Stimulated activated CD4-positive, alpha-beta T cell treated with anti-CD3 and anti-CD28 coated beads, Interleukin-1b, Interleukin-23, amount 100 ng/mL, for 24 hours (primary cell): ENCODE data around the gene PPP1R13B.
"Not testable (repeated sequence)": the region's sequence is repeated elsewhere in the genome, so short reads cannot be mapped to it uniquely, and the experiment has no call there.

Experiments
- DNase-seq, 4 experiments: peaks; one replicate each; pipeline ENCODE4 v3.0.0-alpha.2; 2020; ENCODE audit warnings: low read depth in 4 of 4, low spot score in 1 of 4

The PPP1R13B gene

GRCh38 chr14:103859416-103860202 is 12.2 kb upstream of the PPP1R13B start:
- DNase-seq: no peak

- no peak for DNase-seq
Measured at GRCh38 chr14:103858063-103858781, 10.8 kb upstream of the PPP1R13B start.

GRCh38 chr14:103857256-103857655 is 9.9 kb upstream of the PPP1R13B start:
- DNase-seq: no peak

- DNase-seq: no peak
Measured at GRCh38 chr14:103856607-103857006, 9.2 kb upstream of the PPP1R13B start.

- no peak for DNase-seq
Measured at GRCh38 chr14:103856105-103856504, 8.7 kb upstream of the PPP1R13B start.

GRCh38 chr14:103855734-103856095 is 8.3 kb upstream of the PPP1R13B start:
- DNase-seq: no peak

GRCh38 chr14:103854822-103855733 is 7.7 kb upstream of the PPP1R13B start:
- DNase-seq: no peak

GRCh38 chr14:103854017-103854808 is 6.8 kb upstream of the PPP1R13B start:
- no peak for DNase-seq

GRCh38 chr14:103849151-103849886 is 1.9 kb upstream of the PPP1R13B start:
- DNase-seq: no peak

- DNase-seq: no peak
Measured at GRCh38 chr14:103848175-103849077, 1.1 kb upstream of the PPP1R13B start.

- no peak for DNase-seq
Measured at GRCh38 chr14:103846543-103847450, 578 bp downstream of the PPP1R13B start.

- DNase-seq: no peak
Measured at GRCh38 chr14:103846097-103846496, 1.3 kb downstream of the PPP1R13B start.

GRCh38 chr14:103845327-103845726 is 2.0 kb downstream of the PPP1R13B start:
- DNase-seq: no peak

- not testable (repeated sequence) for DNase-seq
Measured at GRCh38 chr14:103841265-103841664, 6.1 kb downstream of the PPP1R13B start.

- no peak for DNase-seq
Measured at GRCh38 chr14:103840014-103840413, 7.4 kb downstream of the PPP1R13B start.

GRCh38 chr14:103839579-103839978 is 7.8 kb downstream of the PPP1R13B start:
- DNase-seq: no peak

- no peak for DNase-seq
Measured at GRCh38 chr14:103838117-103838516, 9.3 kb downstream of the PPP1R13B start.
